H1 (cell line): ENCODE results near the gene TMEM222. TPM values are rescaled to one million over a fixed set of nuclear protein-coding genes. Genes with fewer than 3 reads are reported as not detected.

ENCODE experiments used
- CHD7 ChIP-seq: fragments of 300-600 bp; sonication (generic); IDR thresholded peaks from 2 replicates; pipeline ENCODE4 v1.7.1; 2012; ENCODE audit warnings: low read length, moderate library complexity, mild to moderate bottlenecking, inconsistent platforms; ENCODE audit not compliant: insufficient replicate concordance
- GABPA ChIP-seq: IDR thresholded peaks from 2 replicates; pipeline ENCODE4 v1.6.1; 2011; ENCODE audit warnings: mild to moderate bottlenecking, low read length, moderate library complexity, borderline replicate concordance; ENCODE audit not compliant: insufficient read depth
- SP2 ChIP-seq: IDR thresholded peaks from 2 replicates; pipeline ENCODE4 v1.6.1; 2012; ENCODE audit warnings: mild to moderate bottlenecking, low read length, inconsistent platforms
- SRF ChIP-seq: IDR thresholded peaks from 2 replicates; pipeline ENCODE4 v1.6.1; 2011; ENCODE audit warnings: mild to moderate bottlenecking, low read depth, low read length, moderate library complexity
- polyA plus RNA-seq, 7 experiments: library from polyadenylated mRNA; depleted of rRNA in 3 of 7; stranded (reverse) in 5 of 7; unstranded in 2 of 7; fragments of >200 nt in 5 of 7; fragments of 200-250 nt in 2 of 7; gene quantifications; 1 replicate in 5 of 7; 2 replicates in 1 of 7; 4 replicates in 1 of 7; pipeline versions ENCODE4 v1.2.1 to v1.2.3, GENCODE V29; 2011 to 2013; ENCODE audit warnings: missing spikeins in 2 of 7, mixed read lengths in 2 of 7
- total RNA-seq: library from RNA; stranded (reverse); fragmentation: NEBNext Ultra II Directional; extraction: Animal tissue kit (Norgen Biotek cat#: 25700); gene quantifications from 2 replicates; pipeline ENCODE4 v1.2.1, GENCODE V29; 2021

Gene TMEM222
- total and polyA plus RNA-seq, 2 of the 8 experiments (the other 6 are each of a cell fraction or from before 2014, with no cell fraction given), result 27.0 to 51.8 TPM

DNA sequence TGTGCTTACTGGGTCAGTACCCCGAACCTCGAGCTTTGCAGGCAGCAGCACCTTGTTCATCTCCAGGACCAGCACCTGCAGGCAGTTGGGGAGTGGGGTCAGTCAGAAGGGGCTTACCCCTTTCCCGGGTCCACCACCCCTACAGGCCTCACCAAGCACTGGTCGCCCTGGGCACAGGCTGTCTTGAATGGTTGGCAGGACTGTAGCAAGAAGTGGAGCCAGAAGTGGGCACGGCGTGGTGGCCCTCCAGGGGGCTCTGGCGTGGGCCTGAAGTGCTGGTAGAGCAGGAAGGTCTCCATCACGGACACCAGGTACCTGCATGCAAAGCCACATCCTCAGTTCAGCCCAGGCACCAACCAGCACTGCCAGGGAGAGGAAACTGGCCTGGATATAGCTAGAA is 39.6 kb downstream of the TMEM222 start (continued):
- TF ChIP-seq CHD7 (no peak), SRF (no peak), SP2 (no peak), GABPA (no peak)
